Neural crest cell (in vitro differentiated cells): ENCODE results near the gene UFSP1. TPM values are rescaled to one million over a fixed set of nuclear protein-coding genes. Genes with fewer than 3 reads are reported as not detected.

ENCODE experiments used
- DNase-seq: peaks from one replicate; pipeline ENCODE4 v3.0.0; 2021; ENCODE audit warnings: low read depth, mixed read lengths, low spot score
- H3K27ac Mint-ChIP-seq: one replicate; pipeline ENCODE4 v1.8.0; 2021; ENCODE audit warnings: mild to moderate bottlenecking, mixed read lengths; ENCODE audit not compliant: unreplicated experiment
- H3K27me3 Mint-ChIP-seq: 2 replicates; pipeline ENCODE4 v1.8.0; 2021; ENCODE audit warnings: low read depth, mild to moderate bottlenecking, mixed read lengths
- H3K36me3 Mint-ChIP-seq: 2 replicates; pipeline ENCODE4 v1.8.0; 2021; ENCODE audit warnings: low read depth, mild to moderate bottlenecking, mixed read lengths
- H3K4me1 Mint-ChIP-seq: 2 replicates; pipeline ENCODE4 v1.8.0; 2021; ENCODE audit warnings: mixed read lengths
- H3K4me3 Mint-ChIP-seq: one replicate; pipeline ENCODE4 v1.8.0; 2021; ENCODE audit warnings: mild to moderate bottlenecking, mixed read lengths
- H3K9me3 Mint-ChIP-seq: 2 replicates; pipeline ENCODE4 v1.8.0; 2021; ENCODE audit warnings: mixed read lengths
- microRNA-seq: library from miRNA; unstranded; fragments of <30 nt; microRNA quantifications from one replicate; pipeline ENCODE4, GENCODE V29; 2020
- total RNA-seq: library from RNA; stranded (reverse); gene quantifications from 2 replicates; pipeline ENCODE4 v1.2.1, GENCODE V29; 2021
- TF ChIP-seq, protein P1 (sequence below): fragments of 200-600 bp; sonication (generic); conservative IDR thresholded peaks from 2 replicates; pipeline ENCODE4 v1.5.0; 2021; ENCODE audit warnings: antibody characterized with exemption, mild to moderate bottlenecking

The UFSP1 gene
- total RNA-seq, 1 donor from 2014 or later: 4.6 TPM

DNA sequence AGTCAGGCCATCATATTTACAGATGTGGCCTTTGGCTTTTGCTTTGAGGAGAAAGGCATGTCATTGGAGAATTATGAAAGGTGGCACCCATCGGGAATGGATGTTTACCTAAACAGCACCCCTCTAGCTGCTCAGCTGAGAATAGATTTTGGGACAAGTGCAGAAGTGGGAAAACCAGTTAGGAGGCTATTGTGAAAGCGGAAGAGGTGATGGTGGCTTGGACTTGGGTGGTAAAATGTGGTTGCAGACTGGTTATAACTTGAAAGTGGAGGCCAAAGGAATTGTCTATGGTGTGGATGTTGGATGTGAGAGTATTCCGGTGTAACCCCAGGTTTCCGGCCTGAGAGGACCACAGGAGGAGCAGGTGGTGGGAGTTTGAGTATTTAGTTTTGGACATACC lies 42.2 kb downstream of the UFSP1 start:
- TF ChIP-seq, protein P1, sequence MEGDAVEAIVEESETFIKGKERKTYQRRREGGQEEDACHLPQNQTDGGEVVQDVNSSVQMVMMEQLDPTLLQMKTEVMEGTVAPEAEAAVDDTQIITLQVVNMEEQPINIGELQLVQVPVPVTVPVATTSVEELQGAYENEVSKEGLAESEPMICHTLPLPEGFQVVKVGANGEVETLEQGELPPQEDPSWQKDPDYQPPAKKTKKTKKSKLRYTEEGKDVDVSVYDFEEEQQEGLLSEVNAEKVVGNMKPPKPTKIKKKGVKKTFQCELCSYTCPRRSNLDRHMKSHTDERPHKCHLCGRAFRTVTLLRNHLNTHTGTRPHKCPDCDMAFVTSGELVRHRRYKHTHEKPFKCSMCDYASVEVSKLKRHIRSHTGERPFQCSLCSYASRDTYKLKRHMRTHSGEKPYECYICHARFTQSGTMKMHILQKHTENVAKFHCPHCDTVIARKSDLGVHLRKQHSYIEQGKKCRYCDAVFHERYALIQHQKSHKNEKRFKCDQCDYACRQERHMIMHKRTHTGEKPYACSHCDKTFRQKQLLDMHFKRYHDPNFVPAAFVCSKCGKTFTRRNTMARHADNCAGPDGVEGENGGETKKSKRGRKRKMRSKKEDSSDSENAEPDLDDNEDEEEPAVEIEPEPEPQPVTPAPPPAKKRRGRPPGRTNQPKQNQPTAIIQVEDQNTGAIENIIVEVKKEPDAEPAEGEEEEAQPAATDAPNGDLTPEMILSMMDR: no peak
- H3K27me3 Mint-ChIP-seq: no peaks in the 10 kb centered on the region
- DNase-seq: no peak
- no peak overlapping the region for H3K4me3 Mint-ChIP-seq
- no peak overlapping the region for H3K27ac Mint-ChIP-seq
- H3K36me3 Mint-ChIP-seq: no peaks in the 10 kb centered on the region
- peaks cover 4% of the 10 kb centered on the region for H3K4me1 Mint-ChIP-seq
- no peaks in the 10 kb centered on the region for H3K9me3 Mint-ChIP-seq

DNA sequence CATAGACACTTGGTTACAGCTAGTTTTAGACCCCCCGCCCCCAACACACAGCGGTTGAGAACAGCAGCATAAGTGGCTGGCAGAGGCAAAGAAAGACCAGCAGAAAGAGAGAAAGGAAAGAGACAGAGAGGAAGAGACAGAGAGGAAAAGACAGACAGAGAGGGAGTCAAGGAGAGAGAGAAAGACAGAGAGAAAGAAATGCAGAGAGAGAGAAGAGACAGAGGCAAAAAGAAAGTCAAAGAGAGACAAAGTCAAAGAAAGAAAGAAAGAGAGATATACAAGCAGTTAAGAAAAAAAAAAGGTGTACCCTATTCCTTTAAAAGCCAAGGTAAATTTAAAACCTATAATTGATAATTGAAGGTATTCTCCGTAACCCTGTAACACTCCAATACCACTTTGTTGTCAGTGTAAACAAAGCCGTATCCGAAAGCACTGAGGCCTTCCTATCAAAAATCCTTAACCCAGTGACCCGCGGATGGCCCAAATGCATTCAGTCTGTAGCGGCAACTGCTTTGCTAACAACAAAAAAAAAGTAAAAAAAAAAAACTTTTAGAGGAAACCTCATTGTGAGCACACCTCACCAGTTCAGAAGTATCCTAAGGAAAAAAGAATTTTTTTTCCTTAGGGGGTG lies 48.9 kb downstream of the UFSP1 start:
- Mint-ChIP-seq H3K4me1 (peaks cover 37% of the 10 kb centered on the region), H3K36me3 (no peaks in the 10 kb centered on the region), H3K9me3 (no peaks in the 10 kb centered on the region), H3K4me3 (peak overlapping the region; percentile 2), H3K27me3 (no peaks in the 10 kb centered on the region), H3K27ac (peak overlapping the region; percentile 72)
- no peak for DNase-seq
- TF ChIP-seq, protein P1: no peak

DNA sequence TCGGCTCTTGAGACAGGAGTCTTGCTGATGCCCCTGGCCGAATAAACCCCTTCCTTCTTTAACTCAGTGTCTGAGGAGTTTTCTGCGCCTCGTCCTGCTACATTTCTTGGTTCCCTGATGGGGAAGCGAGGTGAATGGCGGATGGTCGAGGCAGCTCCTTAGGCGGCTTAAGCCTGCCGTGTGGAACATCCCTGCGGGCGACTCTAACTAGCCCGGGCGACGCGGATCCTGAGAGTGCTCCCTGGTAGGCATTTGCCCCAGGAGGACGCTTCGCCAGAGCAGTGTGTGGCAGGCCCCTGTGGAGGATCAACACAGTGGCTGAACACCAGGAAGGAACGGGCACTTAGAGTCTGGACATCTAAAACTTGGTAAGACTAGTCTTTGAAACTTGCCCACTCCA lies 50.2 kb downstream of the UFSP1 start:
- TF ChIP-seq, protein P1: no peak
- Mint-ChIP-seq H3K4me3 (no peak overlapping the region), H3K27ac (no peak overlapping the region), H3K36me3 (no peaks in the 10 kb centered on the region), H3K9me3 (no peaks in the 10 kb centered on the region), H3K27me3 (no peaks in the 10 kb centered on the region), H3K4me1 (peaks cover 41% of the 10 kb centered on the region)
- no peak for DNase-seq

Small RNA genes within 50 kb of the gene (microRNA-seq; reads per million reads assigned to microRNA genes)
- gene MIR6875: not detected

Other genes starting within 250 kb of the UFSP1 start
- gene TFR2, start 248.2 kb downstream of the UFSP1 start, total RNA-seq: 1.7 and 2.4 TPM in 2 replicates
- 2.4 and 3.1 TPM in 2 replicates for gene ACTL6B, start 233.3 kb downstream of the UFSP1 start, total RNA-seq
- 215 and 229 TPM in 2 replicates for gene GNB2, start 216.0 kb downstream of the UFSP1 start, total RNA-seq
- gene GIGYF1, start 195.5 kb downstream of the UFSP1 start, total RNA-seq: 71.8 and 82.9 TPM in 2 replicates
- gene POP7, start 183.6 kb downstream of the UFSP1 start, total RNA-seq: 64.1 and 67.9 TPM in 2 replicates
- 0.23 and 0.30 TPM in 2 replicates for gene EPO, start 169.2 kb downstream of the UFSP1 start, total RNA-seq
- gene ZAN, start 156.1 kb downstream of the UFSP1 start, total RNA-seq: not detected in 2 replicates
- 80.4 and 84.5 TPM in 2 replicates for gene EPHB4, start 62.2 kb downstream of the UFSP1 start, total RNA-seq
- gene SLC12A9, start 37.0 kb downstream of the UFSP1 start, total RNA-seq: 25.2 and 27.7 TPM in 2 replicates
- 34.8 and 39.7 TPM in 2 replicates for gene TRIP6, start 22.3 kb downstream of the UFSP1 start, total RNA-seq
- 330 and 356 TPM in 2 replicates for gene SRRT, start 14.6 kb downstream of the UFSP1 start, total RNA-seq
- 1.7 and 2.0 TPM in 2 replicates for gene ACHE, start 6.2 kb upstream of the UFSP1 start, total RNA-seq
- gene MUC3A, start 59.8 kb upstream of the UFSP1 start, total RNA-seq: 0.16 TPM in 1 of 2 replicates, not detected in the other
- gene MUC12, start 79.8 kb upstream of the UFSP1 start, total RNA-seq: 4.9 and 7.8 TPM in 2 replicates
- gene MUC17, start 130.4 kb upstream of the UFSP1 start, total RNA-seq: not detected in 2 replicates
- gene TRIM56, start 195.8 kb upstream of the UFSP1 start, total RNA-seq: 16.0 and 17.2 TPM in 2 replicates
- gene SERPINE1, start 237.4 kb upstream of the UFSP1 start, total RNA-seq: 0.07 TPM in 1 of 2 replicates, not detected in the other